Stimulated activated naive CD8-positive, alpha-beta T cell treated with anti-CD3 and anti-CD28 coated beads, Interleukin-15, amount 100 ng/mL, for 72 hours (primary cell): ENCODE measurements around the gene FRMD8.
"Not testable (repeated sequence)": the region's sequence is repeated elsewhere in the genome, so short reads cannot be mapped to it uniquely, and the experiment has no call there.

ENCODE experiments used
- ATAC-seq: fragments of 150-1000 bp; cut with Tn5 transposase; 2 replicates; pipeline ENCODE4 v1.10.0; 2021; ENCODE audit warnings: mild to moderate bottlenecking, moderate library complexity
- DNase-seq, 2 donors: peaks; one replicate each; pipeline ENCODE4 v3.0.0; 2021 to 2022
- H3K27ac Mint-ChIP-seq, 2 donors: one replicate each; pipeline ENCODE4 v1.8.0; 2022; ENCODE audit warnings: mild to moderate bottlenecking in 2 of 2, mixed read lengths in 2 of 2, moderate library complexity in 2 of 2
- H3K27me3 Mint-ChIP-seq: one replicate; pipeline ENCODE4 v1.8.0; 2022; ENCODE audit warnings: mixed read lengths
- H3K4me1 Mint-ChIP-seq: one replicate; pipeline ENCODE4 v1.8.0; 2022; ENCODE audit warnings: mild to moderate bottlenecking, mixed read lengths
- H3K4me3 Mint-ChIP-seq, 2 donors: one replicate each; pipeline ENCODE4 v1.8.0; 2022; ENCODE audit warnings: mild to moderate bottlenecking in 2 of 2, mixed read lengths in 2 of 2, moderate library complexity in 1 of 2
- H3K9me3 Mint-ChIP-seq, 2 donors: one replicate each; pipeline ENCODE4 v1.8.0; 2022; ENCODE audit warnings: mixed read lengths in 2 of 2

Gene FRMD8

GRCh38 chr11:65452259-65452658 is 65.8 kb downstream of the FRMD8 start:
- not testable (repeated sequence) for ATAC-seq, H3K27me3 Mint-ChIP-seq, H3K27ac Mint-ChIP-seq, H3K4me3 Mint-ChIP-seq, H3K9me3 Mint-ChIP-seq, DNase-seq
- H3K4me1 Mint-ChIP-seq: peaks cover 59% of the 10 kb centered on the region

GRCh38 chr11:65452806-65453490 is 66.5 kb downstream of the FRMD8 start:
- Mint-ChIP-seq H3K27ac (no peak overlapping the region), H3K4me3 (peak overlapping the region in 1 of 2 donors; percentile 6)
- no peak for DNase-seq

GRCh38 chr11:65454311-65454695 is 67.9 kb downstream of the FRMD8 start:
- Mint-ChIP-seq H3K27me3 (no peaks in the 10 kb centered on the region), H3K4me1 (peaks cover 42% of the 10 kb centered on the region), H3K4me3 (peak overlapping the region; percentile 96 to 99), H3K9me3 (peaks cover 0 to 9% of the 10 kb centered on the region in 2 donors), H3K27ac (peak overlapping the region in 1 of 2 donors; percentile 95)
- DNase-seq (no peak), ATAC-seq (no peak)

More at GRCh38 chr11:65452806-65453490, 66.5 kb downstream of the FRMD8 start:
- Mint-ChIP-seq H3K9me3 (peaks cover 0 to 9% of the 10 kb centered on the region in 2 donors), H3K4me1 (peaks cover 54% of the 10 kb centered on the region), H3K27me3 (no peaks in the 10 kb centered on the region)
- ATAC-seq: no peak

- H3K27ac Mint-ChIP-seq: peak overlapping the region; percentile 79 to 95
- peak overlapping the region; percentile 96 to 99 for H3K4me3 Mint-ChIP-seq
- peak; percentile 78 to 79 for DNase-seq
- H3K9me3 Mint-ChIP-seq: peaks cover 0 to 9% of the 10 kb centered on the region in 2 donors
- peak; percentile 96 for ATAC-seq
- H3K27me3 Mint-ChIP-seq: no peaks in the 10 kb centered on the region
- H3K4me1 Mint-ChIP-seq: peaks cover 46% of the 10 kb centered on the region
These were observed 68.4 kb downstream of the FRMD8 start for GRCh38 chr11:65454696-65455456.

GRCh38 chr11:65456418-65456817 is 70.0 kb downstream of the FRMD8 start:
- ATAC-seq (no peak), DNase-seq (no peak)
- Mint-ChIP-seq H3K27me3 (no peaks in the 10 kb centered on the region), H3K4me1 (peaks cover 46% of the 10 kb centered on the region), H3K4me3 (peak overlapping the region; percentile 62 to 99), H3K27ac (no peak overlapping the region), H3K9me3 (no peaks in the 10 kb centered on the region)

GRCh38 chr11:65459552-65459951 is 73.1 kb downstream of the FRMD8 start:
- Mint-ChIP-seq H3K27me3 (no peaks in the 10 kb centered on the region), H3K4me3 (no peak overlapping the region), H3K27ac (no peak overlapping the region), H3K9me3 (no peaks in the 10 kb centered on the region), H3K4me1 (peaks cover 25% of the 10 kb centered on the region)
- DNase-seq: no peak
- no peak for ATAC-seq
